AG08395 (cell line): ENCODE data around the gene SYTL1.
"Not testable (repeated sequence)": the region's sequence is repeated elsewhere in the genome, so short reads cannot be mapped to it uniquely, and the experiment has no call there.

Experiments used
- DNase-seq: peaks from one replicate; pipeline ENCODE4 v3.0.0; 2012; ENCODE audit warnings: mixed read lengths, low spot score

Gene SYTL1

GRCh38 chr1:27384797-27385196 is 43.0 kb downstream of the SYTL1 start:
- DNase-seq, result not testable (repeated sequence)

GRCh38 chr1:27388337-27389005 is 46.6 kb downstream of the SYTL1 start:
- DNase-seq, result peak; percentile 51

- DNase-seq, result peak; percentile 51
These were observed 49.8 kb downstream of the SYTL1 start for GRCh38 chr1:27391511-27392095.

GRCh38 chr1:27392096-27392777 is 50.4 kb downstream of the SYTL1 start, which contains the start of gene GPR3:
GPR3 (plus strand) TSS chr1:27392622; CDS start chr1:27393799, 1,177 bp downstream.
- peak; percentile 97 for DNase-seq

GRCh38 chr1:27392778-27393635 is 51.2 kb downstream of the SYTL1 start:
- DNase-seq, result no peak

- no peak for DNase-seq
These were observed 51.9 kb downstream of the SYTL1 start for GRCh38 chr1:27393641-27394281.

GRCh38 chr1:27394282-27394658 is 52.4 kb downstream of the SYTL1 start:
- DNase-seq, result no peak

GRCh38 chr1:27394925-27395324 is 53.1 kb downstream of the SYTL1 start:
- DNase-seq, result no peak

GRCh38 chr1:27395441-27396195 is 53.8 kb downstream of the SYTL1 start:
- peak; percentile 79 for DNase-seq

GRCh38 chr1:27397110-27397509 is 55.3 kb downstream of the SYTL1 start:
- DNase-seq, result no peak

GRCh38 chr1:27397749-27398148 is 55.9 kb downstream of the SYTL1 start:
- no peak for DNase-seq

GRCh38 chr1:27398405-27399149 is 56.8 kb downstream of the SYTL1 start:
- no peak for DNase-seq

- DNase-seq, result no peak
These were observed 57.6 kb downstream of the SYTL1 start for GRCh38 chr1:27399251-27400025.

- DNase-seq, result peak; percentile 20
These were observed 58.5 kb downstream of the SYTL1 start for GRCh38 chr1:27400082-27400962.

GRCh38 chr1:27400963-27401341 is 59.1 kb downstream of the SYTL1 start:
- no peak for DNase-seq

GRCh38 chr1:27402349-27402754 is 60.5 kb downstream of the SYTL1 start:
- peak; percentile 75 for DNase-seq

- peak; percentile 72 for DNase-seq
These were observed 61.4 kb downstream of the SYTL1 start for GRCh38 chr1:27403065-27403726.
